ENCODE data around the gene PTPN6. TPM values are rescaled to one million over a fixed set of nuclear protein-coding genes. Genes with fewer than 3 reads are reported as not detected.

The PTPN6 gene
- polyA plus RNA-seq, 1 donor = 34.6 TPM

GRCh38 chr12:6934110-6934509 lies 17.0 kb upstream of the PTPN6 start:
- no peak overlapping the region for H3K4me3 ChIP-seq (ENCODE audit: low read length)
- peaks cover 25% of the 10 kb centered on the region for H3K4me1 ChIP-seq (ENCODE audit: control insufficient read depth, insufficient read depth, low read length)
- no peaks in the 10 kb centered on the region for H3K27me3 ChIP-seq (ENCODE audit: control insufficient read depth, insufficient read depth, low read length)
- H3K27ac ChIP-seq (ENCODE audit: low read length) = no peak overlapping the region
- H3K36me3 ChIP-seq (ENCODE audit: control insufficient read depth, insufficient read depth, low read length) = peaks cover 44% of the 10 kb centered on the region
- no peak for DNase-seq
- WGBS (ENCODE audit: insufficient coverage, low lambda C conversion rate) = no CpG with 5 or more reads among the region's 8 CpGs
- no peaks in the 10 kb centered on the region for H3K9me3 ChIP-seq (ENCODE audit: control insufficient read depth, low read depth, low read length)

- no CpG with 5 or more reads among the region's 14 CpGs for WGBS (ENCODE audit: insufficient coverage, low lambda C conversion rate)
- Histone ChIP-seq H3K27ac (ENCODE audit: low read length) (no peak overlapping the region), H3K9me3 (ENCODE audit: control insufficient read depth, low read depth, low read length) (no peaks in the 10 kb centered on the region), H3K27me3 (ENCODE audit: control insufficient read depth, insufficient read depth, low read length) (no peaks in the 10 kb centered on the region), H3K36me3 (ENCODE audit: control insufficient read depth, insufficient read depth, low read length) (peaks cover 52% of the 10 kb centered on the region), H3K4me1 (ENCODE audit: control insufficient read depth, insufficient read depth, low read length) (peaks cover 14% of the 10 kb centered on the region), H3K4me3 (ENCODE audit: low read length) (no peak overlapping the region)
- no peak for DNase-seq
Measured at GRCh38 chr12:6935371-6936193, 15.6 kb upstream of the PTPN6 start.

DNA sequence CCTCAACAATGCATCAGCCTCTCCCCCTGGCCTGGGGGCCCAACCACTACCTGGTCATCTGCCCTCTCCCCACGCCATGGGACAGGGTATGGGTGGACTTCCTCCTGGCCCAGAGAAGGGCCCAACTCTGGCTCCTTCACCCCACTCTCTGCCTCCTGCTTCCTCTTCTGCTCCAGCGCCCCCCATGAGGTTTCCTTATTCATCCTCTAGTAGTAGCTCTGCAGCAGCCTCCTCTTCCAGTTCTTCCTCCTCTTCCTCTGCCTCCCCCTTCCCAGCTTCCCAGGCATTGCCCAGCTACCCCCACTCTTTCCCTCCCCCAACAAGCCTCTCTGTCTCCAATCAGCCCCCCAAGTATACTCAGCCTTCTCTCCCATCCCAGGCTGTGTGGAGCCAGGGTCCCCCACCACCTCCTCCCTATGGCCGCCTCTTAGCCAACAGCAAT lies 14.9 kb upstream of the PTPN6 start:
- H3K36me3 ChIP-seq (ENCODE audit: control insufficient read depth, insufficient read depth, low read length) = peaks cover 58% of the 10 kb centered on the region
- no peaks in the 10 kb centered on the region for H3K27me3 ChIP-seq (ENCODE audit: control insufficient read depth, insufficient read depth, low read length)
- WGBS (ENCODE audit: insufficient coverage, low lambda C conversion rate) = no CpG with 5 or more reads among the region's 3 CpGs
- H3K9me3 ChIP-seq (ENCODE audit: control insufficient read depth, low read depth, low read length) = no peaks in the 10 kb centered on the region
- peaks cover 10% of the 10 kb centered on the region for H3K4me1 ChIP-seq (ENCODE audit: control insufficient read depth, insufficient read depth, low read length)
- no peak overlapping the region for H3K27ac ChIP-seq (ENCODE audit: low read length)
- no peak for DNase-seq
- H3K4me3 ChIP-seq (ENCODE audit: low read length) = no peak overlapping the region

DNA sequence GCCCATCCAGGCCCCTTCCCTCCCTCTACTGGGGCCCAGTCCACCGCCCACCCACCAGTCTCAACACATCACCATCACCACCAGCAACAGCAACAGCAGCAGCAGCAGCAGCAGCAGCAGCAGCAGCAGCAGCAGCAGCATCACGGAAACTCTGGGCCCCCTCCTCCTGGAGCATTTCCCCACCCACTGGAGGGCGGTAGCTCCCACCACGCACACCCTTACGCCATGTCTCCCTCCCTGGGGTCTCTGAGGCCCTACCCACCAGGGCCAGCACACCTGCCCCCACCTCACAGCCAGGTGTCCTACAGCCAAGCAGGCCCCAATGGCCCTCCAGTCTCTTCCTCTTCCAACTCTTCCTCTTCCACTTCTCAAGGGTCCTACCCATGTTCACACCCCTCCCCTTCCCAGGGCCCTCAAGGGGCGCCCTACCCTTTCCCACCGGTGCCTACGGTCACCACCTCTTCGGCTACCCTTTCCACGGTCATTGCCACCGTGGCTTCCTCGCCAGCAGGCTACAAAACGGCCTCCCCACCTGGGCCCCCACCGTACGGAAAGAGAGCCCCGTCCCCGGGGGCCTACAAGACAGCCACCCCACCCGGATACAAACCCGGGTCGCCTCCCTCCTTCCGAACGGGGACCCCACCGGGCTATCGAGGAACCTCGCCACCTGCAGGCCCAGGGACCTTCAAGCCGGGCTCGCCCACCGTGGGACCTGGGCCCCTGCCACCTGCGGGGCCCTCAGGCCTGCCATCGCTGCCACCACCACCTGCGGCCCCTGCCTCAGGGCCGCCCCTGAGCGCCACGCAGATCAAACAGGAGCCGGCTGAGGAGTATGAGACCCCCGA lies 14.3 kb upstream of the PTPN6 start:
- peaks cover 65% of the 10 kb centered on the region for H3K36me3 ChIP-seq (ENCODE audit: control insufficient read depth, insufficient read depth, low read length)
- DNase-seq = peak in 1 of 2 donors; percentile 46
- no CpG with 5 or more reads among the region's 36 CpGs for WGBS (ENCODE audit: insufficient coverage, low lambda C conversion rate)
- H3K9me3 ChIP-seq (ENCODE audit: control insufficient read depth, low read depth, low read length) = no peaks in the 10 kb centered on the region
- H3K27me3 ChIP-seq (ENCODE audit: control insufficient read depth, insufficient read depth, low read length) = no peaks in the 10 kb centered on the region
- H3K4me1 ChIP-seq (ENCODE audit: control insufficient read depth, insufficient read depth, low read length) = peaks cover 10% of the 10 kb centered on the region
- H3K4me3 ChIP-seq (ENCODE audit: low read length) = peak overlapping the region; percentile 69
- H3K27ac ChIP-seq (ENCODE audit: low read length) = peak overlapping the region; percentile 92

- Histone ChIP-seq H3K27ac (ENCODE audit: low read length) (peak overlapping the region; percentile 92), H3K9me3 (ENCODE audit: control insufficient read depth, low read depth, low read length) (no peaks in the 10 kb centered on the region), H3K4me1 (ENCODE audit: control insufficient read depth, insufficient read depth, low read length) (peaks cover 10% of the 10 kb centered on the region), H3K36me3 (ENCODE audit: control insufficient read depth, insufficient read depth, low read length) (peaks cover 71% of the 10 kb centered on the region), H3K27me3 (ENCODE audit: control insufficient read depth, insufficient read depth, low read length) (no peaks in the 10 kb centered on the region), H3K4me3 (ENCODE audit: low read length) (peak overlapping the region; percentile 69)
- DNase-seq = peak; percentile 97 to 98
- 0% methylated on average over 2 of the region's 80 CpGs for WGBS (ENCODE audit: insufficient coverage, low lambda C conversion rate)
Measured at GRCh38 chr12:6937481-6938352, 13.4 kb upstream of the PTPN6 start.

DNA sequence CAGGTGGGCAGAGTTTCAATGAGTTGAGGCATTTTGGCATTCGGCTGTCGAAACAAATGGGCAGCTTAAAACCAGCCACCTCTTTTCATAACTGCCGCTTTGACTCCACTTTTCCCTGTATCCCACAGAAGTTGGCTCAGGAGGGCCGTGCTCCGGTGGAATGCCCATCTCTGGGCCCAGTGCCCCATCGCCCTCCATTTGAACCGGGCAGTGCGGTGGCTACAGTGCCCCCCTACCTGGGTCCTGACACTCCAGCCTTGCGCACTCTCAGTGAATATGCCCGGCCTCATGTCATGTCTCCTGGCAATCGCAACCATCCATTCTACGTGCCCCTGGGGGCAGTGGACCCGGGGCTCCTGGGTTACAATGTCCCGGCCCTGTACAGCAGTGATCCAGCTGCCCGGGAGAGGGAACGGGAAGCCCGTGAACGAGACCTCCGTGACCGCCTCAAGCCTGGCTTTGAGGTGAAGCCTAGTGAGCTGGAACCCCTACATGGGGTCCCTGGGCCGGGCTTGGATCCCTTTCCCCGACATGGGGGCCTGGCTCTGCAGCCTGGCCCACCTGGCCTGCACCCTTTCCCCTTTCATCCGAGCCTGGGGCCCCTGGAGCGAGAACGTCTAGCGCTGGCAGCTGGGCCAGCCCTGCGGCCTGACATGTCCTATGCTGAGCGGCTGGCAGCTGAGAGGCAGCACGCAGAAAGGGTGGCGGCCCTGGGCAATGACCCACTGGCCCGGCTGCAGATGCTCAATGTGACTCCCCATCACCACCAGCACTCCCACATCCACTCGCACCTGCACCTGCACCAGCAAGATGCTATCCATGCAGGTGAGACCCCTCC lies 12.6 kb upstream of the PTPN6 start:
- DNase-seq = no peak
- H3K4me3 ChIP-seq (ENCODE audit: low read length) = peak overlapping the region; percentile 69
- peaks cover 14% of the 10 kb centered on the region for H3K4me1 ChIP-seq (ENCODE audit: control insufficient read depth, insufficient read depth, low read length)
- H3K9me3 ChIP-seq (ENCODE audit: control insufficient read depth, low read depth, low read length) = no peaks in the 10 kb centered on the region
- H3K27me3 ChIP-seq (ENCODE audit: control insufficient read depth, insufficient read depth, low read length) = no peaks in the 10 kb centered on the region
- no CpG with 5 or more reads among the region's 32 CpGs for WGBS (ENCODE audit: insufficient coverage, low lambda C conversion rate)
- H3K36me3 ChIP-seq (ENCODE audit: control insufficient read depth, insufficient read depth, low read length) = peaks cover 66% of the 10 kb centered on the region
- H3K27ac ChIP-seq (ENCODE audit: low read length) = peak overlapping the region; percentile 92

DNA sequence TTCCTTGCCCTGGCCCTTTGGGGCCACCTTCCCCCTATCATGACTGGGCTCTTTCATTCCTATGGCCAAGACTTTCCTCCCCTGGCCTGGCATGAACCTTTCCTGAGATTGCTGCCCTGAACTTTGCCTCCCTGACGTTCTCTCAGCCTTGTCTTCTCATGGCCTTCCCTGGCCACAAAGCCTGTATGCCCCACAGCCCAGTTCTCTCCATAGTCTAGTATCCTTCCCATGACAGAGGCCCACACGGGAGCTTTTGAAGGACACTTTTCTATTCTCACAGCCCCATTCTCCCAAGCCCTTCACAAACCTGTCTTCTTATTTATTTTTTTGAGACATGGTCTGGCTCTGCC lies 12.0 kb upstream of the PTPN6 start:
- H3K4me3 ChIP-seq (ENCODE audit: low read length) = no peak overlapping the region
- no peaks in the 10 kb centered on the region for H3K27me3 ChIP-seq (ENCODE audit: control insufficient read depth, insufficient read depth, low read length)
- no peaks in the 10 kb centered on the region for H3K9me3 ChIP-seq (ENCODE audit: control insufficient read depth, low read depth, low read length)
- H3K27ac ChIP-seq (ENCODE audit: low read length) = no peak overlapping the region
- H3K36me3 ChIP-seq (ENCODE audit: control insufficient read depth, insufficient read depth, low read length) = peaks cover 60% of the 10 kb centered on the region
- peak in 1 of 2 donors; percentile 29 for DNase-seq
- 0% methylated on average over 1 of the region's 2 CpGs for WGBS (ENCODE audit: insufficient coverage, low lambda C conversion rate)
- H3K4me1 ChIP-seq (ENCODE audit: control insufficient read depth, insufficient read depth, low read length) = peaks cover 15% of the 10 kb centered on the region

- WGBS (ENCODE audit: insufficient coverage, low lambda C conversion rate) = no CpG with 5 or more reads among the region's 12 CpGs
- Histone ChIP-seq H3K27me3 (ENCODE audit: control insufficient read depth, insufficient read depth, low read length) (no peaks in the 10 kb centered on the region), H3K4me1 (ENCODE audit: control insufficient read depth, insufficient read depth, low read length) (peaks cover 31% of the 10 kb centered on the region), H3K36me3 (ENCODE audit: control insufficient read depth, insufficient read depth, low read length) (peaks cover 43% of the 10 kb centered on the region), H3K9me3 (ENCODE audit: control insufficient read depth, low read depth, low read length) (no peaks in the 10 kb centered on the region), H3K27ac (ENCODE audit: low read length) (no peak overlapping the region), H3K4me3 (ENCODE audit: low read length) (no peak overlapping the region)
- no peak for DNase-seq
Measured at GRCh38 chr12:6941267-6941666, 9.9 kb upstream of the PTPN6 start.

- DNase-seq = peak in 1 of 2 donors; percentile 20
- Histone ChIP-seq H3K27me3 (ENCODE audit: control insufficient read depth, insufficient read depth, low read length) (no peaks in the 10 kb centered on the region), H3K36me3 (ENCODE audit: control insufficient read depth, insufficient read depth, low read length) (peaks cover 38% of the 10 kb centered on the region), H3K9me3 (ENCODE audit: control insufficient read depth, low read depth, low read length) (no peaks in the 10 kb centered on the region), H3K27ac (ENCODE audit: low read length) (no peak overlapping the region), H3K4me1 (ENCODE audit: control insufficient read depth, insufficient read depth, low read length) (peaks cover 29% of the 10 kb centered on the region), H3K4me3 (ENCODE audit: low read length) (no peak overlapping the region)
- WGBS (ENCODE audit: insufficient coverage, low lambda C conversion rate) = no CpG with 5 or more reads among the region's 12 CpGs
Measured at GRCh38 chr12:6941782-6942181, 9.4 kb upstream of the PTPN6 start.

All from large intestine (tissue), 3 donors.